ENCODE results near the gene HMX3.
A peak's percentile ranks its signal among the peaks of the same experiment; 100 is the strongest.

HMX3 gene

GRCh38 chr10:123117644-123118417 is 17.9 kb upstream of the HMX3 start:
- DNase-seq (ENCODE audit: low read depth) = no peak
- no peak for TF ChIP-seq CTCF (conservative IDR thresholded peaks at IDR 0.05; ENCODE audit: low read depth, low read length)

GRCh38 chr10:123119081-123119480 is 16.7 kb upstream of the HMX3 start:
- DNase-seq (ENCODE audit: low read depth) = no peak
- H3K4me3 ChIP-seq (ENCODE audit: low read depth, low read length) = no peak overlapping the region
- TF ChIP-seq CTCF (conservative IDR thresholded peaks at IDR 0.05; ENCODE audit: low read depth, low read length) = no peak

More at GRCh38 chr10:123117644-123118417, 17.9 kb upstream of the HMX3 start:
- H3K4me3 ChIP-seq (ENCODE audit: low read depth, low read length) = no peak overlapping the region

- DNase-seq (ENCODE audit: low read depth) = no peak
- H3K4me3 ChIP-seq (ENCODE audit: low read depth, low read length) = no peak overlapping the region
- TF ChIP-seq CTCF (conservative IDR thresholded peaks at IDR 0.05; ENCODE audit: low read depth, low read length) = no peak
Measured at GRCh38 chr10:123126246-123126645, 9.5 kb upstream of the HMX3 start.

GRCh38 chr10:123129618-123130271 is 6.0 kb upstream of the HMX3 start:
- no peak overlapping the region for H3K4me3 ChIP-seq (ENCODE audit: low read depth, low read length)
- no peak for DNase-seq (ENCODE audit: low read depth)
- no peak for TF ChIP-seq CTCF (conservative IDR thresholded peaks at IDR 0.05; ENCODE audit: low read depth, low read length)

- peak overlapping the region; percentile 12 for H3K4me3 ChIP-seq (ENCODE audit: low read depth, low read length)
- peak; percentile 93 for TF ChIP-seq CTCF (conservative IDR thresholded peaks at IDR 0.05; ENCODE audit: low read depth, low read length)
Measured at GRCh38 chr10:123132576-123133477, 2.9 kb upstream of the HMX3 start.

GRCh38 chr10:123133541-123134342 is 2.0 kb upstream of the HMX3 start:
- DNase-seq (ENCODE audit: low read depth) = no peak
- no peak overlapping the region for H3K4me3 ChIP-seq (ENCODE audit: low read depth, low read length)
- no peak for TF ChIP-seq CTCF (conservative IDR thresholded peaks at IDR 0.05; ENCODE audit: low read depth, low read length)

More at GRCh38 chr10:123132576-123133477, 2.9 kb upstream of the HMX3 start:
- DNase-seq (ENCODE audit: low read depth) = peak; percentile 84

Measured in choroid plexus epithelial cell (primary cell).